Measurements from ENCODE around the gene ERFE.
A peak's percentile ranks its signal among the peaks of the same experiment; 100 is the strongest.
"Not testable (repeated sequence)": the region's sequence is repeated elsewhere in the genome, so short reads cannot be mapped to it uniquely, and the experiment has no call there.

The ERFE gene, protein sequence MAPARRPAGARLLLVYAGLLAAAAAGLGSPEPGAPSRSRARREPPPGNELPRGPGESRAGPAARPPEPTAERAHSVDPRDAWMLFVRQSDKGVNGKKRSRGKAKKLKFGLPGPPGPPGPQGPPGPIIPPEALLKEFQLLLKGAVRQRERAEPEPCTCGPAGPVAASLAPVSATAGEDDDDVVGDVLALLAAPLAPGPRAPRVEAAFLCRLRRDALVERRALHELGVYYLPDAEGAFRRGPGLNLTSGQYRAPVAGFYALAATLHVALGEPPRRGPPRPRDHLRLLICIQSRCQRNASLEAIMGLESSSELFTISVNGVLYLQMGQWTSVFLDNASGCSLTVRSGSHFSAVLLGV

GRCh38 chr2:238158509-238159070 lies at the start of gene ERFE:
Gene ERFE, plus strand, starts transcription at chr2:238158970. Its CDS starts 38 bp downstream, at chr2:238159008.
- no peak for DNase-seq (ENCODE audit: low read depth, low spot score)
- in situ Hi-C loops (cut with HindIII; ENCODE audit: low sequenced_read_pairs), result no loop called here
- TF ChIP-seq, protein P1, sequence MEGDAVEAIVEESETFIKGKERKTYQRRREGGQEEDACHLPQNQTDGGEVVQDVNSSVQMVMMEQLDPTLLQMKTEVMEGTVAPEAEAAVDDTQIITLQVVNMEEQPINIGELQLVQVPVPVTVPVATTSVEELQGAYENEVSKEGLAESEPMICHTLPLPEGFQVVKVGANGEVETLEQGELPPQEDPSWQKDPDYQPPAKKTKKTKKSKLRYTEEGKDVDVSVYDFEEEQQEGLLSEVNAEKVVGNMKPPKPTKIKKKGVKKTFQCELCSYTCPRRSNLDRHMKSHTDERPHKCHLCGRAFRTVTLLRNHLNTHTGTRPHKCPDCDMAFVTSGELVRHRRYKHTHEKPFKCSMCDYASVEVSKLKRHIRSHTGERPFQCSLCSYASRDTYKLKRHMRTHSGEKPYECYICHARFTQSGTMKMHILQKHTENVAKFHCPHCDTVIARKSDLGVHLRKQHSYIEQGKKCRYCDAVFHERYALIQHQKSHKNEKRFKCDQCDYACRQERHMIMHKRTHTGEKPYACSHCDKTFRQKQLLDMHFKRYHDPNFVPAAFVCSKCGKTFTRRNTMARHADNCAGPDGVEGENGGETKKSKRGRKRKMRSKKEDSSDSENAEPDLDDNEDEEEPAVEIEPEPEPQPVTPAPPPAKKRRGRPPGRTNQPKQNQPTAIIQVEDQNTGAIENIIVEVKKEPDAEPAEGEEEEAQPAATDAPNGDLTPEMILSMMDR (IDR thresholded peaks at IDR 0.05; ENCODE audit: low read depth, low read length), result peak; percentile 50
- peak within 1 kb of the TSS; percentile 21 for H3K4me3 ChIP-seq (ENCODE audit: low read depth, low read length)

DNA sequence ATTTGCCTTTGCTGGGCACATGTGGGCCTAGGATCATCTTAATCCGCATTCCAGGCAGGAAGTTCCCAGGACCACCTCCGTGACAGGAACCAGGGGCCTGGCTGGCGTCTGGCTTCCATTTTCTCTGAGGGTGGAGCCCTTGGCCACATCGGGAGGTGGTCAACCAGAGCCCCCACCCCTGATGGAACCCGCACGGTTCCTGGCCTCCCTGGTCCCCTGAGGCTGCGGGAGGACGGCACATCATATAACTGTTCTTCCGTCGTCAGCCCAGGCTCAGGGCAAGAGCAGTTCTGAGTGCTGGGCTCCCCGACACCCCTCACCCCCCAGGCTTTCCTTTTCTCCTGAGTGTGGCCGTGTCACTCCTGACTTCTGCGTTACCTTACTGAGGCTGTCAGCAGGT lies 45.2 kb upstream of the ERFE start:
- no peak for DNase-seq (ENCODE audit: low read depth, low spot score)
- in situ Hi-C loops (cut with HindIII; ENCODE audit: low sequenced_read_pairs), result no loop called here
- TF ChIP-seq, protein P1 (IDR thresholded peaks at IDR 0.05; ENCODE audit: low read depth, low read length), result no peak

DNA sequence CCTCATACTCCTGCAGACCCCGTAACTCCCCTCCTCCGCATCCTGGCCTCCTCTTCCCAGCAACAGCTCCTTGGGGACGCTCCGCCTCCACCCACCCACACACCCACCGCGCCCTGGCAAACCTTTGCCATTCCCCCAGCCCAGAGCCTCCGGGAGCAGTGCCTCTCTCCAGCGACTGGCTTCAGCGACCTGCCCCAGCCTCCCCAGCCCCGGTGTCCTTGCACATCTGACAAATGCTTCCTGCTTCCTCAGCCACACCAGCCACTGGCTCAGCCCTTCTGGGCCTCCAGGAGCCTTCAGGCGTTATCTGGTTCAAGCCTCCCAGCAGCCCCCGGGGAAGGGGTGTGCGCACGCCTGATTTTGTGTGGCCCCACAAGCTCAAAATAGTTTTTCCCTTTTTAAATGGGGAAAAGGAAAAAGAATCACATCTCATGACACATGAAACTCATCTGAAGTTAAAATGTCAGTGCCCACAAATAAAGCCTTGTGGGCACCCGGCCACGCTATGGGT lies 44.4 kb upstream of the ERFE start:
- TF ChIP-seq, protein P1 (IDR thresholded peaks at IDR 0.05; ENCODE audit: low read depth, low read length), result no peak
- in situ Hi-C loops (cut with HindIII; ENCODE audit: low sequenced_read_pairs), result no loop called here
- H3K4me3 ChIP-seq (ENCODE audit: low read depth, low read length), result no peak overlapping the region
- no peak for DNase-seq (ENCODE audit: low read depth, low spot score)

More for the DNA sequence above, 45.2 kb upstream of the ERFE start:
- H3K4me3 ChIP-seq (ENCODE audit: low read depth, low read length), result no peak overlapping the region

- H3K4me3 ChIP-seq (ENCODE audit: low read depth, low read length), result no peak overlapping the region
These were observed 43.7 kb upstream of the ERFE start for GRCh38 chr2:238114851-238115660.

GRCh38 chr2:238115709-238116108 lies 43.1 kb upstream of the ERFE start:
- H3K4me3 ChIP-seq (ENCODE audit: low read depth, low read length); DNase-seq (ENCODE audit: low read depth, low spot score); in situ Hi-C loops (cut with HindIII; ENCODE audit: low sequenced_read_pairs): not testable (repeated sequence)

More at GRCh38 chr2:238114851-238115660, 43.7 kb upstream of the ERFE start:
- TF ChIP-seq, protein P1 (IDR thresholded peaks at IDR 0.05; ENCODE audit: low read depth, low read length), result no peak
- in situ Hi-C loops (cut with HindIII; ENCODE audit: low sequenced_read_pairs), result no loop called here
- DNase-seq (ENCODE audit: low read depth, low spot score), result no peak

DNA sequence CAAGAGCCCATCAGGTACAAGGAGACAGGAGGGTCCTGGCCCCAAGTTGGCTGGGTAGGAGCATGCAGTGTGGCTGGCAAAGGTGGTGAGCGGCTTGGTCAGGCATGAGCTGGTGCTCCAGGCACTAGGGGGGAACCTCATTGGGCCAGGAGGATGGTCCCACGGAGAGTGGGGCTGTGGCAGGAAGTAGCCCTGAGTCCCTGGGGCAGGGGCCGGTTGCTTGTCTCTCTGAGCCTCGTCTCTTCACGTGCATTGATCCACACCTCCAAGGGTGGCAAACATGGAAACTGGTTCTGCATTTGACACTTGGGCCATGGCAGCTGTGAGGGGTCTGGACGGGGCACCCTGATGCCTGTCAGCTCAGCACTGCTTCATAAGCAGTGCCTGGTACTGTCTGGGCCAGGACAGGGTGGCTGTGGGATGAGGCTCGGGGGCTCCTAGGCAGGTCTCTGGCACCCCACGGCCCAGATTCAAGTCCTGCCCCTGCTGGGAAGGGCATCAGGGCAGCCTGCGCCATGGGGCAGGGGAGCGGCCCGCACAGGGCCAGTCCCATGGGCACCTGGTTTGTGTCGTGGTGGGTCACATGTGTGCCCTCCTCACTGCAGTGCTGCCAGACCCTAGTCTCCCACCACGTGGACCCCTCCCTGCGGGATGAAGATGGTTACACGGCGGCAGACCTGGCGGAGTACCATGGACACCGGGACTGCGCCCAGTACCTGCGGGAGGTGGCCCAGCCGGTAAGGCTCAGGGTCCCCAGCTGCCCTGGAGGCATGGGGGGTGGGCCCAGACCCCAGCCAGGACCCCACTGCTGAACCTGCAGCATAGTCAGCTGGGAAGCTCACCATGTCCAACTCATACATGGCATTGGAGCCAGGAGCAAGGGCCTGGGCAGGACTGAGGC lies 42.2 kb upstream of the ERFE start:
- in situ Hi-C loops (cut with HindIII; ENCODE audit: low sequenced_read_pairs), result no loop called here
- TF ChIP-seq, protein P1 (IDR thresholded peaks at IDR 0.05; ENCODE audit: low read depth, low read length), result no peak
- no peak for DNase-seq (ENCODE audit: low read depth, low spot score)
- no peak overlapping the region for H3K4me3 ChIP-seq (ENCODE audit: low read depth, low read length)

All from astrocyte of the spinal cord (primary cell).